ENCODE measurements around the gene GLMP. TPM values are rescaled to one million over a fixed set of nuclear protein-coding genes. Genes with fewer than 3 reads are reported as not detected.

GLMP gene
- total RNA-seq, 4 donors from 2014 or later, result 10.1 to 16.5 (median 13.6) TPM

DNA sequence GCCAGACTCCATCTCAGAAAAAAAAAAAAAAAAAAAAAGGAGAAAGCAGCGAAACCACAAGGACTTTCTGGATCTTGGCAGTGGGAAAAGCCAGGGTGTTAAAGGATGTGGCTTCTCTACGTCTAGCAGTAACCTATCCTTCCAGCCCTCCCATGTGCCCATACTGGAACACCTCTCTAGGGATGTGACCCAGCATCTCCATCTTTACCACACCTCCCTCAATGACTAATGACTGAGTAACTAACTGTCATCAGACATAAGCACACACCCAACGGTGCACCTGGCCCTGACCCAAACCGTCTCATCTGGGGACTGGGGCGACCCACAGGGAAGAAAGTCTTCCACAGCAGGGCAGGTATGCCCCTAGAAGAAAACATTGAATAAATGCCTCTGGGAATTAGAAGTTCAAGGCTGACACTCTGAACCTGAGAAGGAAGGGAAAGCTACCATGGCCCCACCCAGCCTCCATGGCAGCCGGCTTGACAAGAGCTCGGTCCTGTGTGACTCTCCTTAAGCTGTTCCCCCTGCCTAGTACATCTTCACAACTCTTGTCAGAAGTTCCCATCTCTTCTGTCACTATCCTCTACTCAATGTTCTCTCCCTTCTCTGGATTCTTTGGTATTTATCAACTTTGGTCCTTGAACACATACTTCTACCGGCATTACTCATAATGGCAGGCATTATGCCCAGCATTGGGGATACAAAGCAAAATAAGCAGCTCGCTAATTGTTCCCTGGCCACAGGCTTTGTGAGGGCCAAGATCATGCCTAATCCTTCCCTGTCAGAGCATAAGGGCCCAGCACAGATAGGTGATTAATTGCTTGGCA is 32.8 kb downstream of the GLMP start:
- no peaks in the 10 kb centered on the region for H3K9me3 ChIP-seq
- in situ Hi-C loops (cut with MboI; ENCODE audit: low sequenced_read_pairs in 4 of 4) (no loop called here), intact Hi-C loops (cut with DNase I; ENCODE audit: low total_unique reads) (no loop called here)
- TF ChIP-seq POLR2A (IDR thresholded peaks at IDR 0.05) (no peak), CTCF (IDR thresholded peaks at IDR 0.05 in 4 of 5, conservative IDR thresholded peaks at IDR 0.05 in 1 of 5) (no peak)
- H3K36me3 ChIP-seq, result peaks cover 8 to 97% of the 10 kb centered on the region in 2 donors
- DNase-seq, result no peak
- H3K27ac ChIP-seq, result no peak overlapping the region
- H3K27me3 ChIP-seq, result no peaks in the 10 kb centered on the region
- H3K4me3 ChIP-seq, result no peak overlapping the region
- no peaks in the 10 kb centered on the region for H3K4me1 ChIP-seq
- ATAC-seq, result no peak

- Histone ChIP-seq H3K4me1 (no peaks in the 10 kb centered on the region), H3K9me3 (no peaks in the 10 kb centered on the region), H3K27ac (no peak overlapping the region), H3K27me3 (no peaks in the 10 kb centered on the region), H3K36me3 (peaks cover 8 to 89% of the 10 kb centered on the region in 2 donors), H3K4me3 (no peak overlapping the region)
- in situ Hi-C loops (cut with MboI; ENCODE audit: low sequenced_read_pairs in 4 of 4), result no loop called here
- DNase-seq, result no peak
- TF ChIP-seq CTCF (IDR thresholded peaks at IDR 0.05 in 4 of 5, conservative IDR thresholded peaks at IDR 0.05 in 1 of 5) (no peak), POLR2A (IDR thresholded peaks at IDR 0.05) (no peak)
- intact Hi-C loops (cut with DNase I; ENCODE audit: low total_unique reads), result no loop called here
- no peak for ATAC-seq
These were observed 34.6 kb downstream of the GLMP start for GRCh38 chr1:156260896-156261295.

GRCh38 chr1:156259805-156260204 is 35.7 kb downstream of the GLMP start:
- TF ChIP-seq CTCF (IDR thresholded peaks at IDR 0.05 in 4 of 5, conservative IDR thresholded peaks at IDR 0.05 in 1 of 5) (no peak), POLR2A (IDR thresholded peaks at IDR 0.05) (no peak)
- no peak overlapping the region for H3K27ac ChIP-seq
- DNase-seq, result no peak
- no peak overlapping the region for H3K4me3 ChIP-seq
- H3K27me3 ChIP-seq, result no peaks in the 10 kb centered on the region
- no peaks in the 10 kb centered on the region for H3K9me3 ChIP-seq
- intact Hi-C loops (cut with DNase I; ENCODE audit: low total_unique reads), result no loop called here
- H3K36me3 ChIP-seq, result peaks cover 7 to 88% of the 10 kb centered on the region in 2 donors
- no peak for ATAC-seq
- in situ Hi-C loops (cut with MboI; ENCODE audit: low sequenced_read_pairs in 4 of 4), result no loop called here
- H3K4me1 ChIP-seq, result no peaks in the 10 kb centered on the region

GRCh38 chr1:156258859-156259258 is 36.6 kb downstream of the GLMP start:
- H3K27me3 ChIP-seq, result no peaks in the 10 kb centered on the region
- ATAC-seq (no peak), DNase-seq (no peak)
- H3K27ac ChIP-seq, result no peak overlapping the region
- intact Hi-C loops (cut with DNase I; ENCODE audit: low total_unique reads), result no loop called here
- no peak overlapping the region for H3K4me3 ChIP-seq
- in situ Hi-C loops (cut with MboI; ENCODE audit: low sequenced_read_pairs in 4 of 4), result no loop called here
- H3K4me1 ChIP-seq, result no peaks in the 10 kb centered on the region
- TF ChIP-seq POLR2A (IDR thresholded peaks at IDR 0.05), result no peak
- no peak for TF ChIP-seq CTCF (IDR thresholded peaks at IDR 0.05 in 4 of 5, conservative IDR thresholded peaks at IDR 0.05 in 1 of 5)
- H3K36me3 ChIP-seq, result peaks cover 7 to 88% of the 10 kb centered on the region in 2 donors
- H3K9me3 ChIP-seq, result no peaks in the 10 kb centered on the region
